ENCODE measurements around the gene ADAMTSL1.

The ADAMTSL1 gene

DNA sequence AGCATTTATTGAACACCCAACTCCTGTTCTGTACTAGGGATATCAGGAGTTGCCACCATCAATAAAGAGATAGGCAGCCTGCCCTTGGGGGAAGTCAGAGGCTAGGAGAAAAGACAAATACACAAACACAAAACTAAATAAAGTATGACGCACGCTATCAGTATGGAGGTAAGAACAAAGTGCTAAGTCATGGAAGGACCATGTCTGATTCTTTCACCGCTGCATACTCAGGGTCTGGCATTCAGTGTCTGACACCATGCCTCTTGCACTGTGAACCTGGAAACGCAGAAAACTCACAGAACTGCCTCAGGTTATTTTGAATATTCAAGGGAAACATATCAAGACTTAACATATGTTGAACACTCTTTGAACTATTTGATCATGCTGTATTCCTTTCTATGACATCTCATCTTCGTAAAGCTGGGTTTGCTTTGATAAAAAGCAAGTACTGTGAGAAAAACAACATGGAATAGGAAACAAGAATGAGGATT lies 65.3 kb downstream of the ADAMTSL1 start:
- Histone ChIP-seq H3K9me3 (ENCODE audit: severe bottlenecking) (peaks cover 6% of the 10 kb centered on the region), H3K27ac (no peak overlapping the region), H3K4me3 (ENCODE audit: low read depth, low read length) (no peak overlapping the region), H3K27me3 (ENCODE audit: insufficient read depth, low read depth, severe bottlenecking) (no peaks in the 10 kb centered on the region), H3K36me3 (no peaks in the 10 kb centered on the region)
- TF ChIP-seq, protein P1, sequence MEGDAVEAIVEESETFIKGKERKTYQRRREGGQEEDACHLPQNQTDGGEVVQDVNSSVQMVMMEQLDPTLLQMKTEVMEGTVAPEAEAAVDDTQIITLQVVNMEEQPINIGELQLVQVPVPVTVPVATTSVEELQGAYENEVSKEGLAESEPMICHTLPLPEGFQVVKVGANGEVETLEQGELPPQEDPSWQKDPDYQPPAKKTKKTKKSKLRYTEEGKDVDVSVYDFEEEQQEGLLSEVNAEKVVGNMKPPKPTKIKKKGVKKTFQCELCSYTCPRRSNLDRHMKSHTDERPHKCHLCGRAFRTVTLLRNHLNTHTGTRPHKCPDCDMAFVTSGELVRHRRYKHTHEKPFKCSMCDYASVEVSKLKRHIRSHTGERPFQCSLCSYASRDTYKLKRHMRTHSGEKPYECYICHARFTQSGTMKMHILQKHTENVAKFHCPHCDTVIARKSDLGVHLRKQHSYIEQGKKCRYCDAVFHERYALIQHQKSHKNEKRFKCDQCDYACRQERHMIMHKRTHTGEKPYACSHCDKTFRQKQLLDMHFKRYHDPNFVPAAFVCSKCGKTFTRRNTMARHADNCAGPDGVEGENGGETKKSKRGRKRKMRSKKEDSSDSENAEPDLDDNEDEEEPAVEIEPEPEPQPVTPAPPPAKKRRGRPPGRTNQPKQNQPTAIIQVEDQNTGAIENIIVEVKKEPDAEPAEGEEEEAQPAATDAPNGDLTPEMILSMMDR (IDR thresholded peaks at IDR 0.05; ENCODE audit: low read depth, low read length): no peak
- no peak for DNase-seq

DNA sequence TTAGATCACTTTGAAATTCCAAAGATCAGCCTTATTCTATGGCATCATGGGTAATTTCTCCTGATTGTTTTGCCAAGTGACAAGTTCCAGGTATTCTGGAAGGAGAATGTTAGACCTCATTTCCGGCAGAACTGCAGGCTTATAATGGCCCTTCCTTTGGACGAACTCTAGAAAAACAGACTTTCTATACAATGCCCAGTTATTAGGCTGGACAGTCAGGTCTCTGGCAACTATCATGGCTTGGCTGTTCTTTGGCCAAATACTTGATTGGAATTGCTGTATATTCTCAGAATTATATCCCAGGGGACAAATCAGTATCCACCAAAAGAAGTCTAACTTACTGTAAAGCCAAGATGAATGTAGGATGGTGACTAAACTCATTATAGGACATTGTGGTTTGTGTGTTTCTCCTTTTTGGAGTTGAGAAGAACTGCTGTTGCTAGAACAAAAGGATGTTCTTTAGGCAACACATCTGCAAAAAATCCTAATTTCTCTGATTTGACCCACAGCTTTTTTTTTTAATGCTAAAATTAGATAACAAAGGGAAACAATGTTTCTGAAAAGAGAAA lies 69.0 kb downstream of the ADAMTSL1 start:
- H3K27ac ChIP-seq: no peak overlapping the region
- H3K27me3 ChIP-seq (ENCODE audit: insufficient read depth, low read depth, severe bottlenecking): no peaks in the 10 kb centered on the region
- no peaks in the 10 kb centered on the region for H3K36me3 ChIP-seq
- TF ChIP-seq, protein P1 (IDR thresholded peaks at IDR 0.05; ENCODE audit: low read depth, low read length): no peak
- no peak overlapping the region for H3K4me3 ChIP-seq (ENCODE audit: low read depth, low read length)
- no peak for DNase-seq
- H3K9me3 ChIP-seq (ENCODE audit: severe bottlenecking): no peaks in the 10 kb centered on the region

DNA sequence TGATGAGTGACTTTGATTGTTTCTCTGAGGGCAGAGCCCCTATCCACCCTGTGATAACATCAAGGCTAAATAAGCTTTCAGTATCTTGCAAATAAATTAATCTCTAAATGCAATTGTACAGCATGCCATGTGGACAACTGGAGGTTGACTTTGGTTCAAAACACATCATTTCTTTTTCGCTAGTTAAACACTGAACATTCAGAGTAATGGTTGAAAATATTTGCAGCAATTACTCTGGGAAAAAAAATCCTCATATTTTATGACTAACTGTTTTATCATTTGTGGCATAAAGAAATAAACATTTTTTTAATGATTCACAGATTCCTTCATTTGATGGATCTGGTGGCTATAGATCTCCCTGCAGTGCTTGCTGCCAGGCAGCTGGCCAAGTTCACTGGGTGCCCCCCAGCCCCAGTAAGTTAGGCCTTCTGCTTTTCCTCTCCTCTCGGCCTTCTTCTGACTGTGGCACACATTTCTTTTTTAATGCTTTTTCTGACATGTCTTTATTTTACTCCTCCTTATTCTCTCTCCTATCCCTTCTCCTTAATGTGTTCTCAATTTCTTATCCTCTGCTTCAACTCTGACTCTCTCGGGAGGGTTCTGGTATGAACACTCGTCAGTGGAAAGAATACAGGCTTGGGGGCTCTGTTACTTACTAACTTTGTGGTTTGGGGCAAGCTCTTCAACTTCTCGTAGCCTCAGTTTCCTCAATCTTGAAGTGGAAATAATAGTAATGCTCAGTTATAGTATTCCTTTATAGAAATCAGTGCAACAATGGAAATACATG lies 69.6 kb downstream of the ADAMTSL1 start:
- H3K27me3 ChIP-seq (ENCODE audit: insufficient read depth, low read depth, severe bottlenecking): no peaks in the 10 kb centered on the region
- no peak overlapping the region for H3K4me3 ChIP-seq (ENCODE audit: low read depth, low read length)
- no peaks in the 10 kb centered on the region for H3K9me3 ChIP-seq (ENCODE audit: severe bottlenecking)
- no peak for DNase-seq
- no peak overlapping the region for H3K27ac ChIP-seq
- TF ChIP-seq, protein P1 (IDR thresholded peaks at IDR 0.05; ENCODE audit: low read depth, low read length): no peak
- H3K36me3 ChIP-seq: no peaks in the 10 kb centered on the region

DNA sequence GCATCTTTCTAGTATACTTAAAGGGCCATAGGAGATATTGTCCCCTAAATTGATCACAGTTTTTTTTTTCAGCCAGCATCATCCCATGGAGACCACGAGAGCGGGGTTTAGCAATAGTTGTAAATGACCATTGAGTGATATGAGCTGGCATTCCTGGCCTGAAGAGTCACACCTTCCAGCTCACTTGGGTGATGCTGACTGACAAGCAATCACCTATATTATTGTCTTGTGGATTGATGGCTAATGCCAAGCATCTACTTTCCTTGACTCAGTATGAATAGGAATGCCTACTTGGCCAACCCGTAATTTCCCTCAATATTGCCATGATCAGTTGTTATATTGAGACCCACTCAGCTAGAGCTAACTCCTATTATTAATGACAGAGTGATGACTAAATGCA lies 70.5 kb downstream of the ADAMTSL1 start:
- TF ChIP-seq, protein P1 (IDR thresholded peaks at IDR 0.05; ENCODE audit: low read depth, low read length): no peak
- Histone ChIP-seq H3K9me3 (ENCODE audit: severe bottlenecking) (no peaks in the 10 kb centered on the region), H3K27ac (no peak overlapping the region), H3K36me3 (no peaks in the 10 kb centered on the region), H3K4me3 (ENCODE audit: low read depth, low read length) (no peak overlapping the region), H3K27me3 (ENCODE audit: insufficient read depth, low read depth, severe bottlenecking) (no peaks in the 10 kb centered on the region)
- DNase-seq: no peak

DNA sequence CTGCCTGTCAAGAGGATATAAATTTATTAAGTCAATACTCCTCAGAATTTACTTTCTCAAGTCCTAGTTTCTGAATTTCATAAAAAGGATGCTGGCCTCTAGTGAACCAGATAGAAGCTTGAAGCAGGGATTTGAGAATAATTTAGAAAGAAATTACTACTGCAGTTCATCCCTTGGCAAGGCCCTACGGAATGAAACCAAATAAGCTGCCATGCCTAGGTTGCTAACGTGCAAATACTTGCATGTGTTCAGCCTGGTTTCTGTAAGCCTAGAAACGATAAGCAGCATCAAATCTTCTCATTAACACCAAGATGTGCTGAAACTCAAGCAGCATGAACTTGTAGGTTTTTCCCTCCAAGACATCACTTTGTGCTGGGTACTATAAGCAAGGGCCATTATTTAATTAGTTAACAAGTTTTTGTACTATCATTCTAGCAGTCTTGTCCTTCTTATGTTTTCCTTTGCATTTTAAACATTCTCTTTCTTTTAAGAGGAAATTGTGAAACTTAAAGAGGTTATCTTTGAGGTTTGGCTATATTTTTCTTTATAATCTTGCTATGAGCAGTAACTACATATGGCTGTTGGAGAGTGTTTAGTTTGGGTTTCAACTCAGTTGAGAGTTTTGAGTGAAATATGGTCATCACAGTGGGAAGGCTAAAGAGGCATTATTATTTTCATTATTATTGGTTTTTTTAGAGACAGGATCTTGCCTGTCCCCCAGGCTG lies 71.8 kb downstream of the ADAMTSL1 start:
- H3K27ac ChIP-seq: no peak overlapping the region
- no peaks in the 10 kb centered on the region for H3K36me3 ChIP-seq
- H3K27me3 ChIP-seq (ENCODE audit: insufficient read depth, low read depth, severe bottlenecking): no peaks in the 10 kb centered on the region
- TF ChIP-seq, protein P1 (IDR thresholded peaks at IDR 0.05; ENCODE audit: low read depth, low read length): no peak
- no peak for DNase-seq
- H3K9me3 ChIP-seq (ENCODE audit: severe bottlenecking): no peaks in the 10 kb centered on the region
- H3K4me3 ChIP-seq (ENCODE audit: low read depth, low read length): no peak overlapping the region
